Measurements from ENCODE around the gene RAPGEF1.

RAPGEF1 gene

GRCh38 chr9:131752231-131752884 is 12.5 kb upstream of the RAPGEF1 start:
- no peak for DNase-seq
- ATAC-seq = no peak

DNA sequence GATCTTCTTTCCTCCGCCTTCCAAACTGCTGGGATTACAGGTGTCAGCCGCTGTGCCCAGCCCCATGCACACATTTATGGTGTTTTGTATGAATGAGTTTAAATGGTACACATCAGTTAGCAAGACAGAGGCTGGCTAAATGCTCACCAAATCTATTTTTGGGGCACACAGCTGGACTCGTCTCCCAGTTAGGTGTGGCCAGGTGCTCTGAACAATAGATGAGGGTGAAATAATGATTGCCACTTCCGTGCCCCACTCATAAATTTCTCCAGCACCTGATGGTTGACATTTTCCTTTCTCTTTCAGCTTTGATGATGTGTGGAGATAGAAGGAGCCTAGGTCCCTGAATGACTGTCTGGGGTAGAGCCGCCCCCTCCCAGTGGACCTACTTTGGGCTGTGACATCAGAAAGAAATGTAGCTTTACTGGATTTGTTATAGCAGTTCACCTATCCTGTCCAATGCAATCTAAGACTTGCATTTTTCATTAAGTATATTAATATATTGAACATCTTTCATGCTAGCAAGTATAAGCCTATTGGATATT is 8.6 kb upstream of the RAPGEF1 start:
- peak; percentile 36 for ATAC-seq
- no peak for DNase-seq

DNA sequence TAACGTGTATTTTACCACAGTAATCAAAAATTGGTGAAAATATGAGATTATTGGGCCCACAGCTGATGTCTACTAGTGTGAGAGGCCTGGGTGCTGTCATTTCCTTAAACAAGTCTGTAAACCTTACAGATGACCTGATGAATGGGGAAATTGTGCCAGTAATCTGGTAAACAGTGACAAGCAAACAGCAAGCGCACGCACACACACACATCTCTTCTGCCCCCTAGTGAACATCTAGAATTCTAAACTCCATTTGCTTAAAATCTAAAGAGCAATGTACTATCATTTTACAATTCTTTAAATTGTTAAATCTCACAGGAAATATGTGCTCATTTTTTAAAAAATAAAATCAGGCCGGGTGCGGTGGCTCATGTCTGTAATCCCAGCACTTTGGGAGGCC is 7.5 kb upstream of the RAPGEF1 start:
- no peak for DNase-seq

DNA sequence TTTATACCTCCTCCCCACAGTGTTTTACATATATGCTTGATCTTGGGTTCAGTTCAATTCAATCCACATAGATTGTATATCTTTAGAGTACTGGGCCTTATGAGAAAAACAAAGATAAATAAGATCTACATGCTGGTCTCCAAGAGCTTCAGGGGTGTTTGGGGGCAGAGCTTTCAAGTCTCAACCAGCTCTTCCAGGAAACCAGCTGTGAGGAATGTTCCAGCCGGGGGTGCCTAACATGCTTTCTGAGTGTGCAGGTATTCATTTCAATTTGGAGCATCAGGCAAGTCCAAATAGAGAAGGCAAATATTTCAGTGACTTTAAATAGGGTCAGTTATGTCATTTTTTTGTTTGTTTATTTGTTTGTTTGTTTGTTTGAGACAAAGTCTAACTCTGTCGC is 5.7 kb upstream of the RAPGEF1 start:
- no peak for ATAC-seq
- no peak for DNase-seq

More for the DNA sequence above, 7.5 kb upstream of the RAPGEF1 start:
- peak; percentile 49 for ATAC-seq

GRCh38 chr9:131744720-131745201 is 4.9 kb upstream of the RAPGEF1 start:
- DNase-seq = no peak
- ATAC-seq = no peak

DNA sequence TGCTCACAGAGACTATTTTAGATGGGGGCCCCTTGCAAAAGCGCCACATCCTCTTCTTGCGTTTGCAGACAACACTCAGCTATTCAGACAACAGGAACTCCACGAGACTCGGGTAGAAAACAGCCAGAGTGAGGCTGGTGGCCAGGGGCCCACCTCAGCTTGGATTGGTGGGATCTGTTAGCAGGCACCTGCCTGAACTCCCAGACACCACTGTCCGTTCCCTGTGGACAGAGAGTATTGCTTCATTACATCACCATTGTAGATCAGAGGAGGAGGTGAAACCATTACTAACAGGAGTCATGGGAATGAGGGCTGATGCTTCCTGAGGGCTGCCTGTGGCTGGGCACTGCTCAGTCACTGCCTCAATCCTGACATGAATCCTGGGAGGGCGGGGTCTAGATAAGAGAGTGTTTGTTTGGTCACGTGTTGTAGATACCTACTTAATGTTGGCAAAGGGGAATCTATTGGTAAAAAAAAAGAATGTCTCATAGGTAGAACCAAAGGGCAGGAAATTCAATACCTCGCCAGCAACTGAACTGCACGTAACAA is 4.4 kb upstream of the RAPGEF1 start:
- ATAC-seq (no peak), DNase-seq (no peak)

- DNase-seq (no peak), ATAC-seq (no peak)
Observed at GRCh38 chr9:131743501-131743900, 3.6 kb upstream of the RAPGEF1 start.

- DNase-seq (no peak), ATAC-seq (no peak)
Observed at GRCh38 chr9:131743096-131743495, 3.2 kb upstream of the RAPGEF1 start.

DNA sequence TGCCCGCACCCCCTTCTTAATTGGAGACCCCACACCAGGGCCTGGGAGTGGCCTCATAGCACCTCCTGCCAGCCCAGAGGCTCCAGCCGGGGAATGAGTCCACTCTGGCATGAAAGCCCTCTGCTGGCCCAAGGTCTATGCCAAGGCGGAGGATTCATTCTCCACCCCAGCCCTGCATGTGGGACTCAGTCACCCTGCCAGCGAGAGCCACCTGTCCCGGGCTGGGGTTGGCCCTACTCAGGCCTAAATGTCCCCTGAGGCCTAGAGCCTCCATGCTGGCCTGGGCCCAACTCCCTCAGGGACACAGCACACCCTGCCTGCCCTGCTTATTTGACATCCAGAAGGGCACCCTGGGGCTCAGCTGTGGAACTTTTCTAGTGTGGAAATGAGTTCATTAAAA is 1.0 kb upstream of the RAPGEF1 start:
- ATAC-seq (no peak), DNase-seq (no peak)

DNA sequence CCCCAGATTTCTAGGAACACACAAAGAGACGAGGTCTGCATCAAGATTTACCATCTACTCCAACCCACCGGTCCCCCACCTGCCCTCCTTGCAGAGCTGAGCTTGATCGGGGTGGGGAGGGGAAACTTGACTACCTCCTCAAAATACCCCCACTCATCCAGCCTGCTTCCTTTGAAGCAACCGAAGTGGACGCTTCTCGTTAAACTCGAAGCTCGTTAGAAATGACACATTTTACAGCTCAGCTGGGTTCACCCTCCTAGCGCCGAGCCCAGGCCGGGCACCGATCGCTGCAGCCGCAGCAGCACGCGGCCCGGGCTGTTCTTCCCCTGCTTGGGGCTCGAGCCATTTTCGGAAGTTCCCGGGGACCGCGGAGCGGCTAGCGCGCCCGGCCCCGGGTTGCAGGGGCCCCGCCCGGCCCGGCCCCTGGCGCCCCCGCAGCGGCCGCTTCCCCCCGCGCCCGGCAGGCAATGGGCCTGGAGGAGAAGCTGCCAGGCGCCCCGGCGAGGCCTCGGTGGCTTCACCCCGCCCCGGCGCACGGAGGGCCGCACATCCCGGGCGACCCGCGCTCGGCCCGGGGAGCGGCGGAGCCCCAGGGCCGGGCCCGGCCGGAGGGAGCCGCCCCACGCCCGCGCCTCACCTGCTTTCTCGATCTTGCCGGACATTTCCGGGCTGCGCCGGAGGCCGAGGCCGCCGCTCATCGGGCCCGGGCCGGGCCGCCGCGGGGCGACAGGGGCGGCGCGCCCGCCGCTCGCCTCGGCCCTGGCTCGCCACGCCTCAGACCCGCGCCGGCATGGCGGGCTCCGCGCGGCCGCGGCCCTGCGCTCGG is 530 bp downstream of the RAPGEF1 start:
- ATAC-seq (peak; percentile 42), DNase-seq (peak; percentile 59)

- no peak for ATAC-seq
Observed at GRCh38 chr9:131738293-131739132, 1.4 kb downstream of the RAPGEF1 start.

DNA sequence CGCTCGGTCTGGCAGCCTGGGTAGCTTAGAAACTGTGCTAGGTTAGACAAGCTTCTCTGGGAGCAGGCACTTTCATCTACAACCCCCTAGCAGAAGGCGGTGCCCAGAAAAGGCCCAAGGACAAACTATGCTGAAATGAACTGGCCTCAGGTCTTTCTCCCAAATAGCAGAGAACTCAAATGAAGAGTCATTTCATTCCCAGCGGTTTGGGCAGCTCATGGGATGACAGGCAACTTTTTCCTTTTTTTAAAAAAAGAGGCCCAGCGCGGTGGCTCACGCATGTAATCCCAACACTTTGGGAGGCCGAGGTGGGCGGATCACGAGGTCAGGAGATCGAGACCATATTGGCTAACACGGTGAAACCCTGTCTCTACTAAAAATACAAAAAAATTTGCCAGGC is 2.5 kb downstream of the RAPGEF1 start:
- DNase-seq (no peak), ATAC-seq (no peak)

More at GRCh38 chr9:131738293-131739132, 1.4 kb downstream of the RAPGEF1 start:
- no peak for DNase-seq

GRCh38 chr9:131736431-131736830 is 3.4 kb downstream of the RAPGEF1 start:
- no peak for ATAC-seq
- no peak for DNase-seq

DNA sequence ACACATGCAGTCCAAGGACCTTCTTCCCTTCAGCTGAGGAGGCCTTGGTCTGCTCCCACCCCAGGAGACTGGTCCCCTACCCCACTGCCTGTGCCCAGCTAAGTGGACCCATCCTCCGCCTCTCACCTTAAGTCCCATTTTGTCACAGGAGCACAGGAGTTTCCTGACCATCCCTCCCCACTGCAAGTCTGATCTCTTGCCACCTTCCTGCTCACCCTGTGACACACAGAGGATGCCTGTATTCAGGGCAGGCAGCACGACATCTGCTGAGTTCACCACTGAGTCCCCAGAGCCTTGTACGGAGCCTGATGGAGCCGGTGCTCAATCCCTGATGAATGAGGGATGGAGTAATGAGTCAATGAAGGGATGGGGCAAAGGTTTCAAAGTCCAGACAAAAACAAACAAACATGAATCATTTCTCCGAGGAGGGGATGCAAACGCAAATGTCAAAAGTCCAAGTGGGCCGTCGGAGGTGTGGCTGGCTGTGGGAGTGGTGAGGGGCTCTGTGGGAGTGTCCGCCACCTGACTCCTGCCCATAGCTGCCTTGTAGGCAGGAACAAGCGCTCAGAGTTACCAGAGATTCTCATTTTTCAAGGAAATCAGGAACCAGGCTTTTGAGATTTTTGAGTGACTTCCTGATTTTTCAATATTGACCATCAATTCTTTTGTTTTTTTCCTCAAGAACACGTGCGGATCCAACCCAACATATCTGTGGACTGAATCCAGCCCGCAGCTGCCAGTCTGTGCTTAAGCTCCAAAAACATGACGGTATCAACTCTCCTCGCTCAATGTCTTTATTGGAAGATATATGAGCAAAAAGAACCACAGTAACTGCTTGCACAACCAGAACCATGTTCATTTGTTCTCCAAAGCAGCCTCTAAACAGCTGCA is 4.4 kb downstream of the RAPGEF1 start:
- no peak for DNase-seq
- no peak for ATAC-seq

DNA sequence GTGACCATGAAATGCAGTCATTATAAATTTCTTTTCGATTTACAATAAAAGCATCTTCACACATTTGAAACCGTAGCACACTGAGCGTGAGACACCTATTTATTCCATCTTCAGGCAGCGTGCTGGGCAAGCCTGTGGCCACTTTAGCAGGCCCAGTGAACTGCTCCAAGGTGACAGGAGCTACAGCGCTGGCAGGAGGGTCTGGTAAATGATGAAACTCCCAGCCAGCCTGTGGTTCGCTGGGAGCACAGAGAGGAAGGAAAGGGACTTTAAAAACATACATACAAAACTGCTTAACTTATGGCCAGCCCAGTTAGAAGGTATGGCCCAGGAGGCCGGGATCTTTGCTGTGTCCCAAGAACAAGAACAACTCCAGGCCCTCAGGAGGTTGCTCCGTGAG is 5.1 kb downstream of the RAPGEF1 start:
- no peak for ATAC-seq
- DNase-seq = no peak

DNA sequence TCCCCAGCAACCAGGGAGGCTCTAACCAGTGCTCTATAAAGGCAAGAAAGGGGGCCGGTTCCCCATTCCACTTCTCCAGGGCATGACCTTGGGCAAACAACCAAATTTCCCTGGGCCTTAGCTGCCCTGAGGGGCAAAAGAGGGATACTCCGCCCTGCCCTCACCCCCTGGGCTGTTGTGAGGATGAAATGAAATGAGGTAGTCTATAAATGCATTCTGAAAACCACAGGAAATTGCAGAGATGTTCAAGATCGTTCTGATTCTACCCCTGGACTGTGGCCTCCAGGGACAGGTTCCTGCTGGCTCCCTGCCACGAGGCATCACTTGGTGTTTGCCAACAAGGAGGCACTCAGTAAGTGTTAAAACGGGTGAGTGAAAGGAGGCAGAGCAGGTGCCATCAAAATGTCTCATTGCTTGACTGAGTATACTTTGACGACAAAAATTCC is 5.7 kb downstream of the RAPGEF1 start:
- ATAC-seq (no peak), DNase-seq (peak; percentile 62)

GRCh38 chr9:131733541-131734061 is 6.3 kb downstream of the RAPGEF1 start:
- ATAC-seq = peak; percentile 21
- DNase-seq = peak; percentile 58

DNA sequence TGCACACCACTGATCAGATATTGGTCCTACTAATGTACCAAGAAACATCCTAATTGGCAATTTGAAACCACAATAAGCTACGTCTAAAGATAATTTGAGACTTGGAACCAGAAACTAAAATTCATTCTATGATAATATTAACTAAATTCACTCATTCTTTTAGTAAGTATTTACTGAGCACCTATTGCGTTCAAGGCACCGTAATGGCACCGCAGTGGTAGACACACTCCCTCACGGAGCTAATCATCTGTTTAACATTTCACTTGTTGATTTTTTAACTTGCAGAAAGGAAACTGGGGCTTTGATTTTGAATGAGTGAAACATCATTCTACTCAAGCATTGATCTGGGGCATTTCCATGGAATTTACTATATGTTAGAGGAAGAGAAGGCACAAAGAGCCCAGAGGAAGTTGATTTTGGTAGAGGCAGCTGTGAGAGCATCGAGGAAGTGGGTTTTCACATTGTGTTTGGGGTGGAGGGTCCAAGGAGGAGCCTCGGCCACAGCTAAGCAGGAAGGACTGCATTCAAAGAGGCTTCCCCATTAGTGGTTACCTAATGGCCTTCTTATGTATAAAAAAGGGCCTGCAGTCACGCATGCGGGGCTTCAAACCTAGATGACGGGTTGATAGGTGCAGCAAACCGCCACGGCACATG is 7.1 kb downstream of the RAPGEF1 start:
- ATAC-seq (no peak), DNase-seq (no peak)

DNA sequence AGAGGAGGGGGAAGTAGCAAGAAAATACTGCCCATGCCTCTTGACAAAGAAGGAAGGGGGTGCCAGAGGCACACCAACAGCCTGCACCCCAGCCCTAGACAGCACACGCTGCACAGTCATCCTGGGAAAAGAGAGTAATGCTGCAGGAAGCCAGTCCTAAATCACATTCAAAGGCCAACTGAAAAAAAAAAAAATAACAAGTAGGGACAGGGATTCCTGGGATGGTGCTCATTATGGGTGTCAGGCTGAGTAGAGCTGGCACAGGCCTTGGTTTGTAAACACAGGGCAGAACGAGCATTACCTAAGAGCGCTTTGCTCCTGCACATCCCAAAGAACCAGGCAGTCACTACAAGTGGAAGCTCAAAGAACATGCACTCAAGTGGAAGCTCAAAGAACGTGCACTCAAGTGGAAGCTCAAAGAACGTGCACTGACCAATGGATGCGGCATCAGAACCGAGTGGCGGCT is 7.8 kb downstream of the RAPGEF1 start:
- DNase-seq (no peak), ATAC-seq (no peak)

- ATAC-seq (no peak), DNase-seq (no peak)
Observed at GRCh38 chr9:131731644-131732043, 8.2 kb downstream of the RAPGEF1 start.
